GM19099 (cell line): ENCODE data around the gene SERTAD4.

Experiments used
- POLR2A ChIP-seq: IDR thresholded peaks from 3 replicates; pipeline ENCODE4 v1.6.1; 2011; ENCODE audit warnings: low read depth; ENCODE audit not compliant: insufficient read length; ENCODE audit errors: extremely low read depth

Gene SERTAD4

DNA sequence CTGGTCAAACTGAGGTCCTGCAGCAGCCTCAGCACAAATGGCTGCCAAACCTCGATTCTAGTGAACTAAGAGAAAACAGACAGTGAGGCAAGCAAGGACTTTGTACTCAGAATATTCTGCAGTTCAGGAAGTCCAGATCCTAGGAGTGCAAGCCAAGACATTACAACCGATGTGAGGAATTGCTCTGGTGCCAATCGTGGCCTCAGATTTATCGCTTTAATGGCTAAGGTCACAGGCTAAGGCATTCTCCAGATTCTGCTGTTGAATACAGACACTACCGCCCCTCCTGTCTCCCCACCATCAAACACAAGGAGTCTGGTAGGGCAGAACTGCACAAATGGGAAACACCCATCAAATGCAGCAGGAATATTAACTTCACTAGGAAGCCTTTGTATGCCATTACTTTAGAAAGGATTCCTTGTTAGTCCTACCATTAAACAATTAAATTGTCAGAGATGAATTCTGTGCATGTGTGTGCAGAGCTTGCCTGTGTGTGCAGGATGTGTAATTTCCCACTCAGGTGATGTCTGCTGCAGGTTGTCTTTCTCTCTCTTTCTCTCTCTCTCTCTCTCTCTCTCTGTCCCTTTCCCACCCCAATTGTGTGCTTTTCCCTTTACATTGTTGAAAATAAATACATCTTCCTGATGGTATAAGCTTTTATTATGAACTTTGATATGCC is 9.2 kb upstream of the SERTAD4 start:
- no peak for TF ChIP-seq POLR2A

- TF ChIP-seq POLR2A: no peak
Observed at GRCh38 chr1:210228158-210228557, 4.4 kb upstream of the SERTAD4 start.

DNA sequence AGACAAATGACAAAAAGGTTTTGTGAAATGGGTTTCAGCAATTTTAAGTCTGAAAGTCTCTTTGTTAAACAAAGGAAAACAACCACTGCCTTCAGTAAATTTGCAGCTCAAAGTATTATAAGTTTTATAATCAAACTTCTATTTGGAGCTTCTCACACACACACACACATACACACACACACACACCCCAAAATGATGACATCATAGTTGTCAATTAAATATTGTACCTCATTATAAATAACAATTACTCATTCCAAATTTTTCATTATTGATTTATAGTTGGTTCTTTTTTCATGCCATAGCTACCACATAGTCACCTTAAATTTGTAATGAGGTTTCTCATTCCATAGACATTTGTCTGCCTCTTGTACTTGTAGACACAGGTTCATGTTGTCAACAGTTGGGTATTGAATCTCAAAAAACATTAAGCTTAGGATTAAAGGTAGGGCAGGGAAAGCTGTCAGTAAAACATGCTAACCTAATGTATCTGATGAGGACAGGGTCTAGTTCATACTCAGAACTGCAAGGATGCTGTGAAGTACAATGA is 2.4 kb upstream of the SERTAD4 start:
- no peak for TF ChIP-seq POLR2A

DNA sequence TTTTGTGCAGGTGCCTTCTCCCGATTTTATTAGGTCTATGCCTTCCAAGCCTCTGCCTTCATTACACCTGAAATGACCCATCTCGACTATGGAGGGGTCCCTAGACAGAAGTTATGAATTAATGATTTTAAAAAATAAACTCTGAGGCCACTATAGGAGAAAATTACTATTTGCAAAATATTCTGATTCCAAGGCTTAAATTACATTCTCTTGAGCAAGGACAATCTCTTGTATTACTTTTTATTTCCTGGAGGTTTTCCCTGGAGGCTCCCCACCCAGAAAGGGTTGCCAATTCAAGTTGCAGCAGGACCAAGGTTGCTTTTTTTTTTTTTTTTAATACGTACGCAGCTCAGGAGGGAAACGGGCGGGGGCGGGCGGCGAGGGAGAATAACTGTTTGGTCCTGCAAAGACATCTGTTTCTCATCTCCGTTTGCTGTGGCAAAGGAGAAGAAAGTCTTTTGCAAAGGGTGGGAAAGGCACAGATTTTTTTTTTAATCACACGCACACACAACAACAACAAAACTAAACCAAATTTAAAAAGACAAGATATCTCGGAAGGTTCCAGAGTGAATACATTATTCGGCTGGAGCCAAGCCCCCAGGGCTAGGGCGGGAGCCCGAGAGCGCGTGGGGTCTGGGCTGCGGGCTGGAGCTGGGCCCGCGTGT is 618 bp upstream of the SERTAD4 start:
- TF ChIP-seq POLR2A: no peak

- TF ChIP-seq POLR2A: no peak
Observed at GRCh38 chr1:210233216-210233494, 559 bp downstream of the SERTAD4 start.

DNA sequence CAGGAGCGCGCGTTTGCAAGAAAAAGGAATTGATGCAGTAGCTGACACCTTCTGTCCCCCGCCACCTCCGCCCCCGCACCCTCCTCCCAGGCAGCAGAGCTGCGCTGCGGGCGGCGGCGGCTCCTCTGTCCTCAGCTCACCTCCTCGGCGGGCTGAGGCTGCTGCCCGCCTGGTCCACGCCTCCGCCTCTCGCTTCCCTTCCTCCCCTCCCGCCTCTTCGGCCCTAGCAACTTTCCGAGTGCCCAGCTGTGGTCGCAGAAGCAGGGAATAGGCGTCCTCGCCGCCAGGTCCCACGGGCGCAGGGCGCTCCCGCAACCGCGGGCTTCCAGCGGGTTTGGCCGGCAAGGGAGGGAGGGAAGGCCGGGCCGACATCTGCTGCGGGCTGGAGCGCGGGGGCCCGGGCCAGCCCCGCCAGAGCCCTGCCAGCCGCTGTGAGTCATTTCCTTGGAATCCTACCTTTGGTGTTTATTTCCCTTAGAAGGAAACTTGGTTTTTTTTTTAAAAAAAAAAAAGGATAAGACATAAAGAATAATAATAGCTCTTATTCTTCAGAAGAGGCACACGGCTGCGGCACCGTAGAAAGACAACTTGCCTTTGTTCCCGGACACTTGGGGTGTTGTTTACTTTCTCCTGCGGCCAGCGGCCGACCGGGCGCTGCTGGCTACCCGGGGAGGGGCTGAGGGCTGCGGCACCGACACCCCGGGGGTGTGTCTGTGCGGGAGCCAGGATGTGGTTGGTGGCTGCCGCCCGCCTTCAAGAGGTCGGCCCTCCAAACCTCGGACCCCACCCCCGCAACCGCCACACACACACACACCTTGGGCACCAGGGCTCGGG is 1.1 kb downstream of the SERTAD4 start:
- no peak for TF ChIP-seq POLR2A

DNA sequence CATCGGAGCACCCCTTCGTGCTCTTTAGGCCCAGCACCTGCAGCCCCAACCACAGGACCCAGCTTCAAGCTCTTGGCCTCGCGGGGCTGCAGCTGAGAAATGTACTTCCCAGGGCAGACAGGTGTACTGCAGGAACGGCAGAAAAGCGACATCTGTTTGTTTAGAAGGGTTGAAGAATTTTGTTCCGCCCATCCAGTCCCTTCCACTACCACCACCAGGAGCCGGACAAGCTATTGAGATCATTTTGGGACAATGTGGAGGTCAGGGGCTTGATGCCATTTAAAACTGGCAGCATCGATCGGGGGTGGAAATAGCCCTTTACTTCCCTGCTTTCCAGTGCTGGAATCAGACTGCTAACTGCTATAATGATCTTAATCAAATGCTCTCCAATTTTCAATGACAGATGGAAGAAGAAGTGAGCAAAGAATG is 1.7 kb downstream of the SERTAD4 start:
- TF ChIP-seq POLR2A: no peak

DNA sequence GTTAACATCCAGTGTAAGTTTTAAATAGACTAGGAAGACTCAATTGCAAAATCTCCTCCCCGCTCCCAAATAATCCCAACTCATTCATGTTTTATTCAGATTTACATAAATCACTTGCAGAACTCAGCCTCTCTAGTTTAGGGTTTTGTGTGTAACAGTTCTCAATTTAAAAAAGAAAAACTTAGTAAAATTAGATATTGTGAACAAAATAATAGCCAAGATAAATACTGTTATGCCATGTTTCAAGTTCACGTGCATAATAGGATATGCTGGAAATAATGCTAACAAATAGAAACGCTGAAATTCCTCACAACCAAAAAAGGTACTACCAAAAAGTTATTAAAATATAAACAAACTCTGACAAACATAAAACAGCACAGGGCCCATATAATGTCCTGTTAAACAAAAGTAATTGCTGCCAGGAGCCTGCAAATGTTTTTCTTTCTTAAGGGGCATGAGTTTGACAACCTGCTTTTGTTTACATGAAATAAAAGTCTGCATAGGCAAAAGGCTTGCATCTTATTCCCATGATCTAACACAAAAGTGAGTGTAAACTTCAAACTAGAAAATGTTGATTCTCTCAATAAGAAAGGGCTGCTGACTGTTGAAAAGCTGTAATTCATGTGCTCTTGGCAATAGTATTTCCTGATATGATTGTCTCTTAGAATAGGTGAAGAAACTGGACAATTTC is 2.9 kb downstream of the SERTAD4 start:
- TF ChIP-seq POLR2A: no peak

DNA sequence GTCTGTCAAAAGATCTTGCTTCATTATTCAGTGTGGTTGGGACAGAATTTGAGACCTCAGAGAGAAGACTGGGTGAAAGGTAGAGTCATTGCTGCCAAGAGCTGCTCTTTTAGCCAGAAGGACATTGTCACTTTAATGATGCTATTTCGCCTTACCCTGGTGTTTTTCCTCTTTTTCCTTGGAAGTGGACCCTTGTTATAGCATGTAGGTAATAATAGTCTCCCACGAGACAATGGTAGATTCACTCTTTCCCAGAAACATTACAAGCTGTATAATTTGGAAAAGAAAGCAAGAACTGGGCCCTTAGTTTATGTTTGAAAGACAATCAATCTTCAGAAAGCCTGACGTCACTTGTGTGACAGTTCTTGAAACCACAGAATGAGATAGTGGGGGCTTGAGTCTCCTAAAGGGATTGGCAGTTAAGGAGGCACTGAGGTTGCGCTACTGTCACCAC is 3.8 kb downstream of the SERTAD4 start:
- no peak for TF ChIP-seq POLR2A

GRCh38 chr1:210236840-210237409 is 4.3 kb downstream of the SERTAD4 start:
- TF ChIP-seq POLR2A: no peak

DNA sequence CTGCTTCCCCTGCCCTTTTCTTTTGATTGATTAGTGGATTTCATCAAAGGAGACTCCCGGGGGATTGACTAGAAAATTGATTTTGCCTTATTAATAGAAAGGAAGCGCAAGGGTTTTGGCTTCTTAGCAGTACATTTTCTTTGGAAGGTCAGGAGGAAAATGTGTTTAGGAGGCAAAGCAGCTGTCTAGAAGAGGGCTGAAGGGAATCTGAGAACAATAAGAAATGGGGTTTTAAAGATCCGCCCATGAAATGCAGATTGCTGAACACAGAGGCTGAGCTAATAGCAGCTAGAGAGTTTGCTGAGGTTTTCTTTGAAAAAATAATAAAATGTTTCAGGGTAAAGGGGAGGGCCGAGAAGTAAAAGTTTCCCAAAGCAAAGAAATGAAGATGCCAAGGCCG is 4.9 kb downstream of the SERTAD4 start:
- no peak for TF ChIP-seq POLR2A

GRCh38 chr1:210237981-210238380 is 5.4 kb downstream of the SERTAD4 start:
- TF ChIP-seq POLR2A: no peak

DNA sequence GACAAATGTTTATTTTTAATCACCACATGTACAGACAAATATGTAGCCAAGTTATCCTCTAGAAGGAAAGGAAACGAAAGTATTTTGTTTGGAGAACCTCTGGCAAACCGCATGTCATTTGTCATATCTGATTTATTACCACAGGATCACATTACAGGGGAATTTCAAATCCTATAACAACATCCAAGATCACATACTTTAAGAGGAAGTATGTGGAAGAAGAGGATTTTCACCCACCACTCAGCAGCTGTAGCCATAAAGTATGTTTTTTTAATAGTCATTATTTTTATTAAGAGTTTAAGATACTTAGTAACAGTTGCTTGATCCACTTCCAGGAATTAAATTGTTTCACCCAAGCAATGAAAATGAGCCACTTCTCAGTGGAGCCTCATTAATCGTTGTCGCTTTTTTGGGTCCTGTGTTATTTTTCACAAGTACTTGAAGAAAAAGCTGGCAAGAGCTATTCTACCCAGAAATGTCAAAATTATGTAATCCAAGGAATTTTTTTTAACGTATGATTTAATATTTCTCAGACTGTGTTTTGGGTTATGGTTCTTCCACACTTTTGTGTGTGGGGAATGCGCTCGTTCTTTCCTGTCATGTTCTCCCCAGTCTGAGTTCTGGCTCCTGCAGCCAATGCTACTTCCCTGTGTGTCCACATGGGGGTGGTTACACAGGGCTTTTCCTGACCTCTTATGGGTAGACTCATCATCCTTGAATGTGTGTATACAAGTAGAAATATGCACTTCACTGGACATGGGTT is 6.9 kb downstream of the SERTAD4 start:
- no peak for TF ChIP-seq POLR2A

GRCh38 chr1:210241121-210241520 is 8.5 kb downstream of the SERTAD4 start:
- no peak for TF ChIP-seq POLR2A
